Suppressor macrophage (primary cell): Measurements from ENCODE around the gene SPRYD4.
A peak's percentile ranks its signal among the peaks of the same experiment; 100 is the strongest.

ENCODE experiments used
- DNase-seq, 4 experiments: peaks; one replicate each; pipeline ENCODE4 v3.0.0-alpha.2; 2020 to 2022

The SPRYD4 gene

DNA sequence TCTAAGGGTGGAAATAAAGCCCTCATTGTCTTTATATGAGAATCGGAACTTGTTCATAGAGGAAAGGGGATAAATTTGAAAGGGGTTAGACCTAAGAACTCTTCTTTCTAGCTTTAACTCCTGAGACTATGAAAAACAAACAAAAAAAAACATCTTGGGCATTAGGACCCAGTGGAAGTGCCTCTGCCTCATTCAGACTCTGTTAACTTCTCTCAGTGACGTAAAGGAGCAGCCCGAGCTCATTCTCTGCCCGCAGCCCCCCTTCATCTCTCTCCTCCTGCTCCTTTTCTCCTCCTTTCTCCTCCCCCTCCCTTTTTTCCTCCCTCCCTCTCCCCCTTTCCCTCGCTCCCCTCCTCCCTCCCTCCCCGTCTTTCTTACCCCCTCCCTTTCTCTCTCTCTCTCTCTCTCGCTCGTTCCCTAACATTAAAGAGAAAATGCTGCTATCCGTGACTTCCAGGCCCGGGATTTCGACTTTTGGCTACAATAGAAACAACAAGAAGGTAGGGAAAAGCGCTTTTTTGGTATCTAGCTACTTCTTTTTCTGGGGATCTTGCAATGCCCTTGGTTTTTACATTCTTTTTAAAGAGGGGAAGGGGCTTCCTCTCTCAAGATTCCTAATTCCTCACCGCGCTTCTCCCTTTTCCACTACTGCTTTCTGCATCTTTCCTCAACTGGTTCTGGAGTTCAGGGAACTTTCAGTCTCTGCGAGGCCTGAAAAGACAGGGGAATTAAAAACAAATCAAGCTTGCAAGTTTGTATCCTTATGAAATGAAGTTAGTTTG is 53.4 kb downstream of the SPRYD4 start, which contains the start of gene RBMS2:
TSS of gene RBMS2 (plus strand) at position 231 of the 782 bp plus-strand sequence. CDS start at position 435, 204 bp downstream.
- peak; percentile 44 to 65 (median 58) for DNase-seq

DNA sequence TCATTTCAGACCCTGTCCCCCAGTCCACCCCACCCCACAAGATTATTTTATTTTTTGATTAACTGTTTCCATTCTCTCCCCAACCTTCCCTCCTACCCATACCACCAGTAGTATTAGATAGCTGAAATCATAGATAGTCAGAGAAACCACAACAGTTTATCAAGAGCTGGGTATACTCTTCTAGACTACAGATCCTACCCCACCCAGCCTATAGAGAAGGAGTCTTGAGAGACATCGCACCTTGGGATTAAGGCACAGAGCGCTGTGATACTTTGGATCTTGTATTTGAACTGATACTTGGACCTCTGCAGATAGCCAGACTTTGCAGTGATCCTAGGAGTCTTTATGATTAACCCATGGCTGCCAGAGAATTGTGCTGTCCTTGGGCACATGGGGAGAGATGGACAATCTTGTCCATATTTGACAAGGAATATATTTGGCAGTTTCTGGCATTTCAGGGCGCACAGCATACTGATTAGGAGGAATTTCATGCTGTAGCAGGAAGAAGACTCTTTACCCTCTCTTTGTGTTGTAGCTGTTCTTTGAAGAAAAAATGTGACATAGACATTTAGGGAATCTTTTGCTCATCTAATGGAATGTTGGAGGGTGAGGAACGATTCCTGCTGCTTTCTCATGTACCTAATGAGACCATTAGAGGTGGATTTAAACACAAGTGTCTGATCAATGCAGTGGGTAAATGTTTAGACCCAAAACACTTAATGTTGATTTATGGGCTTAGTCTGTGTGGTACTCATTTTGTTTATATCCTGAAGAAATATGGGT is 54.2 kb downstream of the SPRYD4 start:
- no peak for DNase-seq

DNA sequence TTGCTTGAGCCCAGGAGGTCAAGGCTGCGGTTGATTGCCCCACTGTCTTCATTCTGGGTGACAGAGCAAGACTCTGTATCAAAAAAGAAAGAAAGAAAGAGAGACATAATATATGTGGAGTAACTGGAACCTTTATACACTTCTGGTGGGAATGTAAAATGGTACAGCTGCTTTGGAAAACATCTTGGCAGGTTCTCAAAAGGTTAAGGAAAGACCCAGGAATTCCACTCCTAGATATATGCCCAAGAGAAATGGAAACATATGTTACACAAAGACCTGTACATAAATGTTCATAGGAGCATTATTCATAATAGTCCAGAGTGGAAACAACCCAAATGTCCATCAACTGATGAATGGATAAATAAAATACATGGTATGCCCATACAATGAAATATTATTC is 60.5 kb downstream of the SPRYD4 start:
- DNase-seq: no peak
